GM19455 (cell line): Measurements from ENCODE around the gene AMMECR1L.
A peak's percentile ranks its signal among the peaks of the same experiment; 100 is the strongest.
"Not testable (repeated sequence)": the region's sequence is repeated elsewhere in the genome, so short reads cannot be mapped to it uniquely, and the experiment has no call there.

Source experiments
- ATAC-seq: cut with Tn5 transposase; IDR thresholded peaks from one replicate; pipeline ENCODE4 v1.9.1; 2021; ENCODE audit not compliant: unreplicated experiment

Gene AMMECR1L

DNA sequence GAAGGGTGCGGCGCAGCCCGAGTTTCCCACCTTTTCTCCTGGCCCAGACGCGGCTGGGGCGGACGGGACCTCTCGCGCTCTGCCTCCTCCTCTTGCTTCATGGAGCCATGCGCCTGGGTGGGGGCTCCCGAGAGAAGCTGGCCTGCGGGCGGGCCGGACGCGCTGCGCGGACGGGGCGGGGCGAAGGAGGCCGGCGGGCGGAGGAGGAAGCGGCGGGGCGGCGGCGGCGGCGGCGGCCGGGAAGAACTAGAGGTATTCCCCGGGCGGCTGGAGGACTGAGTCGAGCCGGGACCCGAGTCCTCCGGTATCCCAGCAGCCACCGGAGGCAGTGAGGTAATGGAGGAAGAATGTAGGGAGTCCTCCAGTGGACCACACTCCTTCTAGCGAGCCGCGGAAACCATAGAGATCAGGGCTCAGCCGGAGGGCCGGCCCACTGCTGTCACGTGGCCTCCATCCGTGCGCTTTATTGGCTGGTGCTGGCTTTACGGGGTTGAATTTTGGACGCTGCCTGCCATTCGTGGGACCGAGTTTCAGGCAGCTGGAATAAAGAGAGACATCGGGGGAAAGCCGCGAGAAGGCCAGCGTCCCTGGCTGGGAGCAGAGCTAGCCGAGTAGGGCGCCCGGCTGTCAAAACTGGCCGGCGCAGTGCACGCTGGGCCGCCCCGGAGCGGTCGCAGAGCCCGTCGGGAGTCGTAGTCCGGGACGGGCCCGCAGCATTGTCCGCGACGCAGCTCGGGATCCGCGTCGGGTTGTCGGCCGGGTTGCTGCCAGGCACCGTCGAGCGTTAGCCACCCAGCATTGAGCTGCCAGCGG, at the start of gene AMMECR1L:
Gene AMMECR1L (minus strand): TSS at position 177 of the 813 bp plus-strand sequence. CDS start 11,722 bp downstream, outside the sequence.
- ATAC-seq = peak; percentile 91

GRCh38 chr2:127935337-127935736, 49.6 kb upstream of the AMMECR1L start:
- no peak for ATAC-seq

- ATAC-seq = no peak
These were observed 46.6 kb upstream of the AMMECR1L start for GRCh38 chr2:127932199-127932876.

DNA sequence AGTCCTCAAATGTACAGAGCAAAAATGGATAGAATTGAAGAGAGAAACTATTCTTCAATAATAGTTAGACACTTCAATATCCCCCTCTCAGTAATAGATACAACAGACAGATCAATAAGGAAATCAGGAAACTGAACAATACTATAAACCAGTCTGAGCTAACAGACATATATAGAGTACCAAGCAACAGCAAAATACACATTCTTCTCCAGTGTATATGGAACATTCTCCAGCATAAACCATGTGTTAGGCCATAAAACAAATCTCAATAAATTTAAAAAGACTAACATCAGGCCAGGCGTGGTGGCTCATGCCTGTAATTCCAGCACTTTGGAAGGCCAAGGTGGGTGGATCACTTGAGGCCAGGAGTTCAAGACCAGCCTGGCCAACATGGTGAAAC, 43.7 kb upstream of the AMMECR1L start:
- no peak for ATAC-seq

- ATAC-seq = no peak
These were observed 41.6 kb upstream of the AMMECR1L start for GRCh38 chr2:127927384-127927783.

DNA sequence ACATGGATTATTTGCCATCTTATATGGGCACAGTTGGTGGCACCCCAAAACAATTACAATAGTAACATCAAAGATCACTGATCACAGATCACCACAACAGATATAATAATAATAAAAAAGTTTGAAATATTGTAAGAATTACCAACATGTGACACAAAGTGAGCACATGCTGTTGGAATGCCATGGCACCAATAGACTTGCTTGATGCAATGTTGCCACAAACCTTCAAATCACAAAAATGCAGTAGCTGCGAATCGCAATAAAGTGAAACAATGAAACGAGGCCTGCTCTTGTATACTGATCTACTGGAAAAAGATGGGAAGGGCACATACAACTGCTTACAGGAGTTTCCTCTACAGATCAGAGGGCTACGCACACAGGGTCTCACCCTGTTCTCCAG, 32.2 kb upstream of the AMMECR1L start:
- no peak for ATAC-seq

DNA sequence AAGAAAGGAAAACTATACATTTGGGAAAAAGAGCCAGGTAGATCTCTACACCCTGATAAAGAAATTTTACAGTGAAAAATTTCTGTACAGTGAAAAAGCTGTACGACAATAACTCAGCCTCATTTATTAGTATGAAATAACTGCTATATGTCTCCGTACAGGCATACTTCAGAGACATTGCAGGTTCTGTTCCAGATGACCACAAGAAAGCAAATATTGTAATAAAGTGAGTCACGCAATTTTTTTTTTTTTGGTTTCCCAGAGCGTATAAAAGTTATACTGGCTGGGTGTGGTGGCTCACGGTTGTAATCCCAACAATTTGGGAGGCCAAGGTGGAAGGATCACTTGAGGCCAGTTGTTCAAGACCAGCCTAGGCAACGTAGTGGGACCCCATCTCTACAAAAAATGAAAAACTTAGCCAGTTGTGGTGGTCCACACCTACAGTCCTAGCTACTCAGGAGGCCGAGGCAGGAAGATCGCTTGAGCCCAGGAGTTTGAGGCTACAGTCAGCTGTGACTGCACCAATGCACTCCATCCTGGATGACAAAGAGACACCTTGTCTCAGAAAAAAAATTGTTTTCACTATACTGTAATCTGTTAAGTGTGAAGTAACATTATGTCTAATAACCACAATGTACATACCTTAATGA, 28.2 kb upstream of the AMMECR1L start:
- no peak for ATAC-seq

DNA sequence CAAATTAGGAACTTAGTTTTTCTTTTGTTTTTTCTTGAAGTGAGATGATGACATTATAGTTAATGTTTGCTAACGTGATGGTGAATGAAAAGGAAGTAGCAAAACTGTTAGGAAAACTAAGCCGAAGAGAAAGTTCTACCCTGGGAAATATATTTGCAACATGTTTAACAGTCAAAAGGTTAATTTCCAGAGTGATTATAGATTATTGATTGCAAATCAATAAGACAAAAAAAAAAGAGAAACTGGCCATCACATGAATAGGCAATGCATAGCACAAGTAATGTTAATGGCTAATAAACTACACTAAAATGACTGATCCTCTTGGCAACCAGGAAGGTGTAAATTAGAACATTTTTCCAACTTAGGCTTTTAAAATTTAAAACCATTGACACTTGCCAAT, 26.0 kb upstream of the AMMECR1L start:
- ATAC-seq = no peak

GRCh38 chr2:127910415-127910814, 24.7 kb upstream of the AMMECR1L start:
- ATAC-seq = no peak

DNA sequence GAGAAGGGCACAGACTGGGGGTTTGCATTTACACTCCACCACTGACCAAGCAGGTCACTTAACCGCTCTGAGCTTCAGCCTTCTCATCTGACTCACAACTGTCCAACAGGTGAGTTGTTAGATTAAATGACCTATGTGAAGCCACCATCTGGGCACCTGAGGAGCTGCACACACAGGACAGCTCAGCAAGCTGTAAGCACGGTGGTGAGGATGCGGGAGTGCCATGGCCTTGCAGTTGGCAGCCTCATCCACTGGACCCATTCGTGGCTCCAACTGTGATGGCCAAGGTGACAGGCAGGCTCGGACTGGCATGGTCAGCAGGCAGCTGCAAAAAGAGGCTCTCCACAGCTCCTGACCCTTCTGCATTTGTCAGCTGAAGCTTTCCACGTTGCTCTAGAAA, 23.3 kb upstream of the AMMECR1L start:
- no peak for ATAC-seq

DNA sequence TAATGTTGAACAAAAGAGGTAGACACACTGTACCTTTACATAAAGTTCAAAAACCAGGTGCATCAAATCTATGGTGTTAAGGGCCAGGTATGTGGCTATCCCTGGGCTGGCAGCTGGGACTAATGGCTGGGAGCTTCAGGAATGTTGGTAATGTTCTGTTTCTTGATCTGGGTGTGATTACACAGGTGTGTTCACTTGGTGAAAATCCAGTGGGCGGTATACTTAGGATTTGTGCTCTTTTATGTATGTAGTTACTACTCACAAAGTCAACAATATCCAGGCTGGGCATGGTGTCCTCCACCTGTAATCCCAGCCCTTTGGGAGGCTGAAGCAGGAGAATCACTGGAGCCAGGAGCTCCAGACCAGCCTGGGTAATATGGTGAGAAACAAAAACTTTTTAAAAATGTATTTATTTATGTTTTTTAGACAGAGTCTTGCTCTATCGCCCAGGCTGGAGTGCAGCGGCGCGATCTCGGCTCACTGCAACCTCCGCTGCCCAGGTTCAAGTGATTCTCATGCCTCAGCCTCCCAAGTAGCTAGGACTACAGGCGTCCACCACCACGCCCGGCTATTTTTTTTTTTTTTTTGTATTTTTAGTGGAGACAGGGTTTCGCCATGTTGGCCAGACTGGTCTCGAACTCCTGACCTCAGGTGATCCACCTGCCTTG, 22.1 kb upstream of the AMMECR1L start:
- not testable (repeated sequence) for ATAC-seq

DNA sequence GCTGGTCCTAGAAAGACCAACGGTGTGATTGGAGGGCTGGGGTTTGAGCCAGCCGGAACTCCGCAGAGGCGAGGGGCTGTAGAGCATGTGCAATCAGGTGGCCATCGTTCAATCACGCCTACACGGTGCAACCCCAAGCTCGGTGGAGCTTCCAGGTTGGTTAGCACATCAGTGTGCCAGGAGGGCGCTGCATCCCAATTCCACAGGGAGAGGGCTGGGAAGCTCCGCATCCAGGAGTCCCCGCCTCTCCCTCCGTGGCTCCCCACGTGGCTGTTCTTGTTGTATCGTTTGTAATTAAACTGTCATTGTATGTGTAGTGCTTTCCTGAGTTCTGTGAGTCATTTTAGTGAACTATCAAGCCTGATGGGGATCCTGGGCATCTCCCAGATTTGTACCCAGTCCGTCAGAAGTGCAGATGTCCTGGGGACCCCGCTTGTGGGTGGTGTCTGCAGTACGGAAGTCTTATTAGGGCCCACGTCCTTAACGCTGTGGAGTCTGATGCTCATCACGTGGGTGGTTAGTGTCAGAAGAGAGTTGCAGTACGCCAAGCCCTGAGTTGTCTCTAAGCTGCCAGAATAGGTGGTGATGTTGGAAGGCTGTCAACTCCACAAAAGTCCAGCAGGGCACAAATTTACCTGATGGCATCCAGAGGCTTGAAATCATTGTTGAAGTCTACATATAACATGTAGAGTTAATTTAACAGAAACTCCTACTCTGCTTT, 20.6 kb upstream of the AMMECR1L start:
- no peak for ATAC-seq

GRCh38 chr2:127901339-127902056, 15.7 kb upstream of the AMMECR1L start:
- no peak for ATAC-seq

GRCh38 chr2:127897531-127898211, 11.9 kb upstream of the AMMECR1L start:
- ATAC-seq = no peak

GRCh38 chr2:127893494-127893893, 7.7 kb upstream of the AMMECR1L start:
- ATAC-seq = no peak

- ATAC-seq = no peak
These were observed 7.3 kb upstream of the AMMECR1L start for GRCh38 chr2:127893033-127893432.

DNA sequence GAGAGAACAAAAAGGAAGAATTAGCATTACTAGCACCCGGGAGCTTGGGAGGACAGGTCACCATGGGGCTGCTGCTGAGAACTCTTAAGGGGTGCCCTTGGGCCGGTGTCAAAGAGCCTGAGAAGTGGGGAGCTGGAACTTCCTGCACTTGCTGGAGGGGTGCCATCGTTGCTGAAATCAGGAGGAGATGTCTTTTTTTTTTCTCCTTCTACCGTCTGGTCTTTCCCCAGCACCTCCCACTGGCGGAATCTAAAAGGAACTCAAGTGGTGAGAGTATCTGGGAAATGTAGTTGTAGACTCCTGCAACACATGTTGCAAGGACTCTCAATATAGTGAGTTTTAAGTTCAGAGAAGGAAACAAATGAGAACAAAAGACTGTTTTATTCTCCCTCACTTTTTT, 6.1 kb upstream of the AMMECR1L start:
- no peak for ATAC-seq

DNA sequence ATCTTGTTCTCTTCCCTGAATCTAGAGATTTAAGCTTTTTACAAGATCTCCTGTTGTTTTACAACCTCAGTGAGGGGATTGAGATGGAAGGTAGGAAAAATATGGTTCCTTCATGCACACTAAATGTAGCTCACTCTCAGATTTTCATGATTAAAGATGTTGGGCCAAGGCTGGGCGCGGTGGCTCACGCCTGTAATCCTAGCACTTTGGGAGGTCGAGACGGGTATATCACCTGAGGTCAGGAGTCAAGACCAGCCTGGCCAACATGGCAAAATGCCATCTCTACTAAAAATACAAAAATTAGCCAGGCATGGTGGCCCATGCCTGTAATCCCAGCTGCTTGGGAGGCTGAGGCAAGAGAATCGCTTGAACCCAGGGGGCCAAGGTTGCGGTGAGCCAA, 5.0 kb upstream of the AMMECR1L start:
- ATAC-seq = not testable (repeated sequence)

DNA sequence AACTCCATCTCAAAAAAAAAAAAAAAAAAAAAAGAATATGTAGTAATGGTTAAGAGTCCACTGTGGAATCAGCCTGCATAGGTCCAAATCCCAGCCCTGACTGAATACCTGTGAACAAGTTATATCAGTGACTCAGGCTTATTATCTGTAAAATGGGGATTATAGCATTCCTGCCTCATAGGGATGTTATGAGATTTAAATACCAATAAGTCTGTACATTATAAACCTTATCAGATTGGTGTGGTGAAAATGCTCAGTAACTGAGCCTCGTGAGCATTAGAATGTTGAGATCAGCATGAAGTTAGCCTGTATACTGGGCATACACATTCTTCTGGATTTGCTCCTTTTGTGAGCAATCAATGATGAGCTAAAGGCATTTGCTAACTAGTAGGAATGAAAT, 3.0 kb upstream of the AMMECR1L start:
- ATAC-seq = no peak

DNA sequence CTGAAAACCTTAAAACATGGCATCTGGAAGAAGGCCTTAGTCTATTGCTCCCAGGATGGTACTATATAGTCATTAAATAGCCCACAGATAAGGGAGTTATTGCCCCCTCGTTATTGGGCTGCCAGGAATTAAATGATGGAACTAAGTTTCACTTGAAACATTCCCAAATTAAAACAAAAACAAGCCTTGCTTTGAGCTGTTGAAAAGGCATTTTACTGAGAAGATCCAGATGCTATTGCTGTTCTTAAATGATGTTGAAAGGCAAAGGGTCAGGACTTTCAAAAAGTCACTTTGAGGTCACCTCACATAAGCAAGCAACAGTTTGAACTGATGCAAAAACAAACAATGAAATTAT, 2.0 kb upstream of the AMMECR1L start:
- ATAC-seq = no peak
